Muscle of leg (tissue), 11 donors: ENCODE data around the gene ELAVL3. TPM values are rescaled to one million over a fixed set of nuclear protein-coding genes. Genes with fewer than 3 reads are reported as not detected.
A peak's percentile ranks its signal among the peaks of the same experiment; 100 is the strongest.

ENCODE experiments used
- DNase-seq: peaks from one replicate; pipeline ENCODE4 v3.0.0; 2013
- H3K27ac ChIP-seq: one replicate; pipeline ENCODE4 v1.5.1; 2013; ENCODE audit warnings: mild to moderate bottlenecking, low read length, control low read depth
- H3K27me3 ChIP-seq: one replicate; pipeline ENCODE4 v1.6.1; 2013; ENCODE audit warnings: low read length; ENCODE audit not compliant: control insufficient read depth, insufficient read depth
- H3K36me3 ChIP-seq: one replicate; pipeline ENCODE4 v1.6.1; 2013; ENCODE audit warnings: low read length; ENCODE audit not compliant: control insufficient read depth, insufficient read depth
- H3K4me1 ChIP-seq: one replicate; pipeline ENCODE4 v1.6.1; 2013; ENCODE audit warnings: low read length; ENCODE audit not compliant: control insufficient read depth, insufficient read depth
- H3K4me3 ChIP-seq: one replicate; pipeline ENCODE4 v1.5.1; 2013; ENCODE audit warnings: low read length, control low read depth
- H3K9me3 ChIP-seq: replicated peaks from 2 replicates; pipeline ENCODE4 v1.6.1; 2013; ENCODE audit warnings: low read depth, low read length; ENCODE audit not compliant: control insufficient read depth
- WGBS: methylation state at CpG from one replicate; pipeline ENCODE4 v1.1.5; 2013; ENCODE audit warnings: missing lambda C conversion rate; ENCODE audit not compliant: insufficient coverage; 5-methylcytosine and 5-hydroxymethylcytosine counted together
- polyA plus RNA-seq, 8 donors: library from polyadenylated mRNA; unstranded; fragments of 120-200 nt; gene quantifications; one replicate each; pipeline versions ENCODE4 v1.2.1 to v1.2.3, GENCODE V29; 2013; ENCODE audit warnings: inconsistent platforms in 1 of 8, low replicate concordance in 1 of 8; ENCODE audit not compliant: insufficient read length in 8 of 8, insufficient read depth in 1 of 8
- total RNA-seq: library from RNA; stranded (reverse); fragments of 120-200 nt; gene quantifications from one replicate; pipeline ENCODE4 v1.2.4, GENCODE V29; 2013

The ELAVL3 gene
- total and polyA plus RNA-seq, 9 donors = 0.05 to 0.16 (median 0.09) TPM; not detected in 2

DNA sequence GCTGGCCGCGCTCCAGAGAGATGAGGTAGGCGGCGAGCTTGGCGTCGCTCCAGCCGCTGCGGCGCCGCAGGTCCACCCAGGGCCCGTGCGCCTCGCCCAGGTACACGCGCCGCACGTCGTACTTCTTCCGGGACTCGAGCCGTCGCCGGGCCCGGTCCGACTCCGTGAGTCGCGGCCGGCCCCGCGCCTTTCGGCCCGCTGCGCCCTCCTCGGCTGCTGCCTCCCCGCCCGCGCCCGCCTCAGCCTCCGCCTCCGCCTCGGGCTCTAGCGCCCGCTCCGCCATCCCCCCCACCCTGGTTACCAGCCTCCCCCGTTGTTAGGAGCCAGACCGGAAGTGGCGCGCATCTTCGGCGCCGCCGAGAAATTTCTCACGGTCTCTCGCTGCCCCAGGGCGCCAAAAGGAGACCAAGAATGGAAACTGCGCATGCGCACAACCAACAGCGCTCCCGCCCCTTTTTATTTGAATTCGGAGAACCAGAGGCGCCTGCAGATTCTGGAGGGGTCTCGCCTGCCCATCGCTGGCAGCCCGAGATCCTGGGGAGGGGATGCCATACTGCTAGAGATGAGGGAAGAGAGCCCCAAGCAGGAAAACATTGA lies 24.8 kb upstream of the ELAVL3 start, which contains the start of gene ZNF653:
TSS of gene ZNF653 (minus strand) at position 336 of the 597 bp plus-strand sequence. CDS start at position 283, 53 bp downstream.
- Histone ChIP-seq H3K4me3 (peak within 1 kb of the TSS; percentile 65), H3K9me3 (no peaks in the 10 kb centered on the region), H3K4me1 (peaks cover 14% of the 10 kb centered on the region), H3K36me3 (peaks cover 2% of the 10 kb centered on the region), H3K27ac (peak within 1 kb of the TSS; percentile 89), H3K27me3 (no peaks in the 10 kb centered on the region)
- WGBS = under 1% methylated on average over 59 of the region's 65 CpGs
- peak; percentile 98 for DNase-seq

DNA sequence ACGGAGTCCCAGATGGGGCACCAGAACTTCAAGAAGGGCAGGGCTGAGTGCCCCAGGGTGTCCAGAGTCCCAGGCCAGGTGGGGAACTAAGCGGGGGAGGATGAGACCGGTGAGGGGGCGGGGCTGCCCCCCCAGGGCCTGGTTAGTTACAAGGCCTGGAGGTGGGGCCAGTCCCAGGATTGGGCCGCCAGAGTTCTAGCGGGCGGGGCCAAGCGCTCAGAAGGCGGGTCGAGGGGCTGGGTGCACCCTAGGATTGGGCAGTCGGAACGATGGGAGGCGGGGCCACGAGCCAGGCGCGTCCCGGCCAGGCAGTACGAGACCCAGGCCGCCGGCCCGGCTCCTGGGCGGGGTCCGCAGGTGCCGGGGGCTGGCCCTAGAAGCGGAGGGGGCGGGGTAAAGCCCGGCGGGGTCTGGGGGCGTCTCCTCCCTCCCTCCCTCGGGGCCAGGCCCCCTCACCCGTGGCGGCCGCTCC lies 24.2 kb upstream of the ELAVL3 start:
- Histone ChIP-seq H3K27ac (peak overlapping the region; percentile 89), H3K4me3 (peak overlapping the region; percentile 65), H3K36me3 (no peaks in the 10 kb centered on the region), H3K9me3 (no peaks in the 10 kb centered on the region), H3K4me1 (peaks cover 14% of the 10 kb centered on the region), H3K27me3 (no peaks in the 10 kb centered on the region)
- WGBS = under 1% methylated on average over 29 of the region's 33 CpGs
- DNase-seq = peak; percentile 98

DNA sequence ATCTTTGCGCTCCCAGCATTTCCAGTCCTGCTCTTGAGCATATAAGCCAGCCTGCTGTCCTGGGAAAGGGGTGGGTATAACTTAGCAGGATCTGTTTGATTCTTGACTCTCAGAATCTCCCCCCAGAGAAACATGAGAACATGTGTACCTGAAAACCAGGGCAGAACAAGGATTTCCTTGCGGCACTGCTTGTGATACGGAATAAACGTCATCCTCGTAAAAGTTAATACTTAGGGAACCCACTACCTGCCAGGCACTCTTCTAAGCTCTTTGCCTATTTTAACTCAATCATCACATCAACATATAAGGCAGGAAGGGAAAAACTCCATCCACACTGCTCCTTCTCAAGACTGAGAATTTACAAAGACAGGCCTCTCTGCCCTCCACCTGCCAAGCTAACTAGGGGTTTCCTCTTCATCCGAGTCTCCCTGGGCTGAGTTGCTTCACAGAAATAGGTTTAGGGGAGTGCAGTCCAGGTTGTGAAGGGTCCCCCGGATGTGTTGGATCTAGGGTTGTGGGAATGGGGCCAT lies 23.7 kb upstream of the ELAVL3 start:
- Histone ChIP-seq H3K27me3 (no peaks in the 10 kb centered on the region), H3K4me3 (peak overlapping the region; percentile 65), H3K4me1 (peaks cover 14% of the 10 kb centered on the region), H3K27ac (peak overlapping the region; percentile 89), H3K36me3 (no peaks in the 10 kb centered on the region), H3K9me3 (no peaks in the 10 kb centered on the region)
- 33% methylated on average over 4 of the region's 7 CpGs for WGBS
- no peak for DNase-seq

DNA sequence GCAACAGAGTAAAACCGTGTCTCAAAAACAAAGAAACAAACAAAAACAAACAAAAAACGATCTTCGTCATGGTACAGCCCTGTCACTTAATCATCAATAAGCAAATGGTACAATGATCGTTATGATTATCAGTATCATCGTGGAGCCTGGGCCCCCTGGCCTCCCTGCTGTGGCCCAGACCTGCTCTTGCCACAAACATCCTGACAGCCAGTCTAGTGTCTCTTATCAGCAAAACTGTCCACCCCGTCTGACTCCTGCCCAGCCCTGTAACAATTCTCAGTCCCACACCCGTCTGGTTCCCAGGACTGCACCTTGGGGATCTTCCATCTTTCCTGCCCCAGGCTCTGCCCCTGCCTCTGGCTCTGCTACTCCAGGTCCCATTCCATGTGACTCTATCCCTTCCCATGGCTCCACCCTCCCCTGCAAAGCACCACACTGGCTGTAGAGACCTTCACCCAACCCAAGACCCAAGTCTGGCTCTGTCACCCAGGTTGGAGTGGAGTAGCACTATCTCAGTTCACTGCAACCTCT lies 19.1 kb upstream of the ELAVL3 start:
- Histone ChIP-seq H3K4me1 (peaks cover 14% of the 10 kb centered on the region), H3K27me3 (no peaks in the 10 kb centered on the region), H3K27ac (no peak overlapping the region), H3K4me3 (no peak overlapping the region), H3K9me3 (no peaks in the 10 kb centered on the region), H3K36me3 (peaks cover 17% of the 10 kb centered on the region)
- no peak for DNase-seq
- 85% methylated on average over 7 of the region's 7 CpGs for WGBS

DNA sequence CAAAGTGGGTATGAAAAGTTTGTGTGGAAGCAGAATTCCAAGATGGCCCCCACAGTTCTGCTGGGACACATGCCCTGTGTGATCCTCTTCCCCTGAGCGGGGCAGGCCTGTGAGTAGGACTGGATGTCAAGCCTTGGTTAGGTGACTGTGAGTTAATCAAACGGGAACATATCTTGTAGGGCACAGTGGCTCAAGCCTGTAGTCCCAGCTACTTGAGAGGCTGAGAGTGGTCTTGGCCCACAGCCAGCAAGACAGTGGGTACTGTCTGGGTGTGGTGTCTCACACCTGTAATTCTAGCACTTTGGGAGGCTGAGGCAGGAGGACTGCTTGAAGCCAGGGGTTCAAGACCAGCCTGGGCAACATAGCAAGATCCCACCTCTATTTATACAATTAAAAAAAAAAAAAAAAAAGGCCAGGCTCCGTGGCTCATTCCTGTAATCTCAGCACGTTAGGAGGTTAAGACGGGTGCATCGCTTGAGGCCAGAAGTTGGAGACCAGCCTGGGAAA lies 18.4 kb upstream of the ELAVL3 start:
- Histone ChIP-seq H3K4me3 (no peak overlapping the region), H3K27me3 (no peaks in the 10 kb centered on the region), H3K4me1 (peaks cover 11% of the 10 kb centered on the region), H3K36me3 (peaks cover 21% of the 10 kb centered on the region), H3K9me3 (no peaks in the 10 kb centered on the region), H3K27ac (no peak overlapping the region)
- 90% methylated on average over 2 of the region's 6 CpGs for WGBS
- DNase-seq = no peak

DNA sequence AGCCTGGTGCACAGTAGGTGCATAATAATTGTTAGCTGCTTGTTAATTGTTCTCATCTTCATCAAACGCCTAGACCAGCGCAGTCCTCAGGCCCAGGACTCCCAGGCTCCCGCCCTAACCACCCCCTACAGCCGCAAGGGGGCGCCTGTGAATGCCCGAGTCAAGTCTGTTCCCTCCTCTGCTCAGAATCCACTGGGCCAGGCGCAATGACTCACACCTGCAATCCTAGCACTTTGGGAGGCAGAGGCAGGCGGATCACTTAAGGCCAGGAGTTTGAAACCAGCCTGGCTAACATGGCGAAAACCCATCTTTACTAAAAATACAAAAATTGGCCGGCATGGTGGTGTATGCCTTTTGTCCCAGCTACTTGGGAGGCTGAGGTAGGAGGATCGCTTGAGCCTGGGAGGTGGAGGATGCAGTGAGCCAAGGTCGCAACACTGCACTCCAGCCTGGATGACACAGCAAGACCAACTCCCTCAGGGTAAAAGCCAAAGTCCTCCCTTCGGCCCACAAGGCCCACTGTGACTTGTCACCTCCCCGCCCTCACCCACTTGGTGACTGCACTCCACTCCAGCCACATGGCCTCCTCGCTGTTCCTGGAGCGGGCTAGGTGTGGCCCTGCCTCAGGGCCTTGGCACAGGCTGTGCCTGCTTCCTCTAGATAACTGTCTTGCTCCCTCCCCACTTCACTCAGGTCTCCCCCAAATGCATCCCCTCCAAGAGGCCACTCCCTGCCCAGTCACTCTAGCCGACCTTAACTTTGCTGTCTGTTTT lies 15.7 kb upstream of the ELAVL3 start:
- Histone ChIP-seq H3K4me3 (no peak overlapping the region), H3K36me3 (peaks cover 30% of the 10 kb centered on the region), H3K4me1 (peaks cover 11% of the 10 kb centered on the region), H3K27ac (no peak overlapping the region), H3K9me3 (no peaks in the 10 kb centered on the region), H3K27me3 (no peaks in the 10 kb centered on the region)
- peak; percentile 50 for DNase-seq
- 54% methylated on average over 11 of the region's 17 CpGs for whole genome bisulfite sequencing

DNA sequence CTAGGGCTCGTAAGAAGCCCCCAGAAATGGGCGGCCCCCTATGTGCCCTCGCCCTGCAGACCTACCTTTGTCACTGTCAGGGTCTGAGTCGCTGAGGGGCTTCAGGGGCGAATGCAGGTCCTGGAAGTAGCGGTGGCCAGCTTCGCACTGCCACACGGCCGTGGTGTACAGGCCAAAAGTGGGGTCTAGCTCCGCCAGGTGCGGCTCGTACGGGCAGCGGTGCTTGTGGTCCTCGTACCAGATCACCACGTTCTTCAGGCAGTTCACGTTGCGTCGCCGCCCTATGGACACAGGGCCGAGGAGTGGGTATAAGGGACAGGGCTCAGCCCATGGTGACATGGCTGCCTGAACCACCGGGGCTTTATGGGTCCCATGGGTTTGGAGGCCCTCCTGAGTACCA lies 15.0 kb upstream of the ELAVL3 start:
- H3K4me1 ChIP-seq = peaks cover 11% of the 10 kb centered on the region
- no peak overlapping the region for H3K4me3 ChIP-seq
- H3K36me3 ChIP-seq = peaks cover 30% of the 10 kb centered on the region
- DNase-seq = no peak
- no peaks in the 10 kb centered on the region for H3K27me3 ChIP-seq
- WGBS = 94% methylated on average over 22 of the region's 22 CpGs
- H3K27ac ChIP-seq = no peak overlapping the region
- no peaks in the 10 kb centered on the region for H3K9me3 ChIP-seq

DNA sequence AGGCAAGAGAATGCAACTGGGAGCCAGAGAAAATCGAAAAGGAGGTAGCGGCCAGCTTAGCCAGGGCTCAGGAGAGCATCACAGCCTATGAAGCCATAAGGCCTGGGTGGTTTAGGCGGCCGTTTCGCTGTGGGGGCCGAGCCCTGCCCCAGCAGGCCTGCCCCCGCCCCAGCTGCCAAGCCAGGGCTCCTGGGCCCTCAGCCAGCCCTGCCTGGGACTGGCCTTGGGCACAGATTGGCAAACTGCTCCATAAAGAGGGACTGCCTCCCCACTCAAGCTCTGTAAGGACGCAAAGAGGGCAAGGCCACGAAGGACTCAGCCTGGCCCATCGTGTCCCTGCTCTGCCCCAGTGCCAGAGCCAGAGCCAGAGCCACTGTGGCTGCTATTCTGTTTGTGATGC lies 14.6 kb upstream of the ELAVL3 start:
- no peak for DNase-seq
- no peak overlapping the region for H3K4me3 ChIP-seq
- H3K9me3 ChIP-seq = no peaks in the 10 kb centered on the region
- WGBS = 91% methylated on average over 10 of the region's 10 CpGs
- H3K27ac ChIP-seq = peak overlapping the region; percentile 55
- H3K27me3 ChIP-seq = no peaks in the 10 kb centered on the region
- peaks cover 11% of the 10 kb centered on the region for H3K4me1 ChIP-seq
- H3K36me3 ChIP-seq = peaks cover 33% of the 10 kb centered on the region

DNA sequence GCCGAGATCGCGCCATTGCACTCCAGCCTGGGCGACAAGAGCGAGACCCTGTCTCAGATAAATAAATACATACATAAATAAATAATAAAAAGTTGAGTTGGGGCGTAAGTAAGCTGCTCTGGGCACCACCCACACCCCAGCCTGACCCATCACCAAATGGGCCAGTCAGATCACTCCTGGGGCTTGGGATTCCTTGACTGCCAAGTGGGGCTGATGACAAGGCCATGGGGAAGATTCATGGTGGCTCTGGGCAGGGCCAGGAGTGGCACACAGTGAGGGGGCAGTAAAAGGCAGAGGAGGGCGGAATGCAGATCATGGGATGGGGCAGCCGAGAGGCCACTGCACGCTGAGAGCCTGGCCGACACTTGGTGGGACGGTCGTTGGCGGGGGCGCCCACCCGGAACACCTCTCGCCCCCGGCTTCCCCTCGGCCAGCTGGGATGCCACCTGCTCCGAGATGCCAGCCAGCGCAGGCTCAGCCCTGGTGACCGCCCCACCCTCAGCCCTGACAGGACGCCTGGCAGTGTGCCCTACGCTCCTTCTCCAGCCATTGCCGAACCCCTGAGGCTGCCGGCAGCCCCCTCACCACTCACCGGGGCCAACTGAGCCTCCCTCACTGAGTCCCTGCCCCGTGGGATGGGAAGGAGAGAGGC lies 13.9 kb upstream of the ELAVL3 start:
- Histone ChIP-seq H3K4me3 (no peak overlapping the region), H3K4me1 (peaks cover 11% of the 10 kb centered on the region), H3K36me3 (peaks cover 33% of the 10 kb centered on the region), H3K9me3 (no peaks in the 10 kb centered on the region), H3K27ac (peak overlapping the region; percentile 55), H3K27me3 (no peaks in the 10 kb centered on the region)
- DNase-seq = no peak
- WGBS = 89% methylated on average over 14 of the region's 27 CpGs
